Body of pancreas (tissue), 4 donors: ENCODE results near the gene CCER1. TPM values are rescaled to one million over a fixed set of nuclear protein-coding genes. Genes with fewer than 3 reads are reported as not detected.

Source experiments
- ATAC-seq: fragments of 150-250 bp; one replicate; pipeline ENCODE4 v1.9.1; 2016
- DNase-seq, 4 donors: peaks; one replicate each; pipeline ENCODE4 v3.0.0-alpha.2; 2019
- H3K27ac ChIP-seq, 4 donors: fragments of 200-600 bp; sonication (generic); 1 replicate in 3 of 4; 2 replicates in 1 of 4; pipeline versions ENCODE4 v1.5.1 to v1.6.1; 2016 to 2019; ENCODE audit warnings: mild to moderate bottlenecking in 1 of 4, mixed read lengths in 1 of 4, moderate library complexity in 1 of 4
- H3K27me3 ChIP-seq, 2 donors: fragments of 200-600 bp; sonication (generic); one replicate each; pipeline ENCODE4 v1.6.0; 2016; ENCODE audit warnings: mild to moderate bottlenecking in 1 of 2
- H3K36me3 ChIP-seq, 2 donors: fragments of 200-600 bp; sonication (generic); replicated peaks in 1 of 2; 2 replicates each; pipeline ENCODE4 v1.5.1; 2016; ENCODE audit warnings: low read depth in 2 of 2; ENCODE audit not compliant: insufficient read depth in 1 of 2
- H3K4me1 ChIP-seq: fragments of 200-600 bp; sonication (generic); one replicate; pipeline ENCODE4 v1.6.0; 2016
- H3K4me3 ChIP-seq, 2 donors: fragments of 200-600 bp; sonication (generic); 1 replicate in 1 of 2; 2 replicates in 1 of 2; pipeline ENCODE4 v1.5.1; 2016 to 2019
- H3K9me3 ChIP-seq, 3 donors: fragments of 200-600 bp; sonication (generic); 1 replicate in 2 of 3; 2 replicates in 1 of 3; pipeline ENCODE4 v1.5.1; 2016
- CTCF ChIP-seq, 7 experiments: fragments of 450-650 bp in 4 of 7; fragments of 200-600 bp in 3 of 7; sonication (generic) in 3 of 7; IDR thresholded peaks; one replicate each; pipeline ENCODE4 v1.5.1; 2016 to 2019; ENCODE audit warnings: antibody characterized with exemption in 7 of 7
- POLR2A ChIP-seq, 3 donors: fragments of 450-650 bp; IDR thresholded peaks; one replicate each; pipeline ENCODE4 v1.6.1; 2016; ENCODE audit warnings: antibody characterized with exemption in 3 of 3, mild to moderate bottlenecking in 2 of 3
- WGBS, 2 donors: methylation state at CpG; one replicate each; pipeline ENCODE4 v1.1.5; 2017; 5-methylcytosine and 5-hydroxymethylcytosine counted together
- intact Hi-C: fragments of 100-400 bp; cut with DNase I; formaldehyde crosslinking; loops from one replicate; pipeline ENCODE4 v1.15.1; 2023
- total RNA-seq, 2 donors: library from RNA; depleted of rRNA; stranded (reverse); fragments of >200 nt; gene quantifications; one replicate each; pipeline ENCODE4 v1.1.0, GENCODE V29; 2016

Gene CCER1
- total RNA-seq, 2 donors from 2014 or later: not detected

GRCh38 chr12:90995010-90995409, 40.0 kb upstream of the CCER1 start:
- Histone ChIP-seq H3K9me3 (no peaks in the 10 kb centered on the region), H3K36me3 (no peaks in the 10 kb centered on the region), H3K4me3 (no peak overlapping the region), H3K27ac (no peak overlapping the region), H3K27me3 (no peaks in the 10 kb centered on the region), H3K4me1 (peaks cover 5% of the 10 kb centered on the region)
- 15 to 22% methylated on average over 2 of the region's 2 CpGs for WGBS, 2 donors
- intact Hi-C loops: no loop called here
- DNase-seq (no peak), ATAC-seq (no peak)
- TF ChIP-seq CTCF (IDR thresholded peaks at IDR 0.05) (no peak), POLR2A (IDR thresholded peaks at IDR 0.05) (no peak)

GRCh38 chr12:90991952-90992465, 37.0 kb upstream of the CCER1 start:
- intact Hi-C loops: no loop called here
- ATAC-seq: no peak
- no peaks in the 10 kb centered on the region for H3K9me3 ChIP-seq

GRCh38 chr12:90990611-90991010, 35.6 kb upstream of the CCER1 start:
- DNase-seq: no peak
- intact Hi-C loops: no loop called here
- Histone ChIP-seq H3K9me3 (no peaks in the 10 kb centered on the region), H3K36me3 (no peaks in the 10 kb centered on the region), H3K4me1 (peaks cover 5% of the 10 kb centered on the region), H3K27ac (no peak overlapping the region), H3K4me3 (no peak overlapping the region), H3K27me3 (no peaks in the 10 kb centered on the region)
- no peak for TF ChIP-seq CTCF (IDR thresholded peaks at IDR 0.05)
- no peak for TF ChIP-seq POLR2A (IDR thresholded peaks at IDR 0.05)
- no peak for ATAC-seq
- 39 to 44% methylated on average over 3 of the region's 3 CpGs for WGBS, 2 donors

More at GRCh38 chr12:90991952-90992465, 37.0 kb upstream of the CCER1 start:
- H3K27me3 ChIP-seq: no peaks in the 10 kb centered on the region
- no peak for DNase-seq
- H3K4me3 ChIP-seq: no peak overlapping the region
- 71 to 73% methylated on average over 3 of the region's 3 CpGs for WGBS, 2 donors
- H3K27ac ChIP-seq: no peak overlapping the region
- TF ChIP-seq CTCF (IDR thresholded peaks at IDR 0.05): no peak
- no peak for TF ChIP-seq POLR2A (IDR thresholded peaks at IDR 0.05)
- H3K4me1 ChIP-seq: peaks cover 5% of the 10 kb centered on the region
- no peaks in the 10 kb centered on the region for H3K36me3 ChIP-seq

GRCh38 chr12:90989686-90990111, 34.7 kb upstream of the CCER1 start:
- Histone ChIP-seq H3K9me3 (no peaks in the 10 kb centered on the region), H3K27ac (no peak overlapping the region), H3K36me3 (no peaks in the 10 kb centered on the region), H3K4me3 (no peak overlapping the region), H3K27me3 (no peaks in the 10 kb centered on the region), H3K4me1 (no peaks in the 10 kb centered on the region)
- ATAC-seq (no peak), DNase-seq (no peak)
- intact Hi-C loops: no loop called here
- WGBS, 2 donors: 86 to 93% methylated on average over 1 of the region's 1 CpG
- TF ChIP-seq POLR2A (IDR thresholded peaks at IDR 0.05) (no peak), CTCF (IDR thresholded peaks at IDR 0.05) (no peak)

- intact Hi-C loops: no loop called here
- Histone ChIP-seq H3K27ac (no peak overlapping the region), H3K9me3 (no peaks in the 10 kb centered on the region), H3K36me3 (no peaks in the 10 kb centered on the region), H3K4me3 (no peak overlapping the region), H3K27me3 (no peaks in the 10 kb centered on the region), H3K4me1 (no peaks in the 10 kb centered on the region)
- TF ChIP-seq POLR2A (IDR thresholded peaks at IDR 0.05) (no peak), CTCF (IDR thresholded peaks at IDR 0.05) (no peak)
- DNase-seq: no peak
- no peak for ATAC-seq
- WGBS, 2 donors: 71 to 92% methylated on average over 1 of the region's 1 CpG
These were observed 32.5 kb upstream of the CCER1 start for GRCh38 chr12:90987520-90987919.
